OCI-LY7 (cell line): ENCODE data around the gene OR2L8.

ENCODE experiments used
- CTCF ChIP-seq: fragments of 200-600 bp; sonication (generic); conservative IDR thresholded peaks from 2 replicates; pipeline ENCODE4 v1.5.1; 2014; ENCODE audit warnings: mild to moderate bottlenecking, antibody characterized with exemption, low read length, moderate library complexity, mixed read lengths
- EZH2phosphoT487 ChIP-seq: fragments of 200-600 bp; sonication (generic); IDR thresholded peaks from 2 replicates; pipeline ENCODE4 v1.6.1; 2018; ENCODE audit warnings: low read depth, borderline replicate concordance, mild to moderate bottlenecking, mixed run types, antibody characterized with exemption, low read length, moderate library complexity, mixed read lengths

GRCh38 chr1:247953408-247953807 is 4.8 kb downstream of the OR2L8 start:
- TF ChIP-seq CTCF (no peak), EZH2phosphoT487 (no peak)
